ENCODE results near the gene ITPRIPL2.

DNA sequence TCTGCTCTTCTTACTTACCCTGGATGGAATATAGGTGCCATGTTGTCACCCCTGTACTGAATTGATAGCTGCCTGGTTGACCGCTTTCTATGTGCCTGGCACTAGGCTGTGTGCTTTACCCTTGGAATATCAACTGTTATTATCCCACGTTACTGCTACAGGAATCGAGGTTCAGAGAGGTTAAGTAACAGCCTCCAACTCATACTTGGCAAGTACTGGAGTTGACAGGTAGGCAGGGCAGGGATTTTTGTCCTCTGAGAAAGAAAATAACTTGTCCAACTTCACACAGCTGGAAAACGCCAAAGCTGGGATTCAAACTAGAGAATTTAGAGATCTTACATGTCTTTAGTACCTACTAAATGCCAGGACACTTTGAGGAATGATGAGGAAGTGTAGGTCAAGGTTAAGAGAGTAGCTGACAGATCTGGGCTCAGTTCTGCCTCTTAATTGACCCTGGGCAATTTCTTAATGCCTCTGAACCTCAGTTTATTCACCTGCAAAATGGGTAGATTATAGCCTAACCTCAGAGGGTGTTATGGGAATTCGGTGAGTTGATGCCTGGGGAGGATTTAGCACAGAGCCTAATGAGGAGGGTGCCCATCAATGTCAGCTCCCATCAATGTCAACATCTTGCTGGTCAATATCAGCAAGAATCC lies 25.8 kb downstream of the ITPRIPL2 start:
- TF ChIP-seq, protein P1, sequence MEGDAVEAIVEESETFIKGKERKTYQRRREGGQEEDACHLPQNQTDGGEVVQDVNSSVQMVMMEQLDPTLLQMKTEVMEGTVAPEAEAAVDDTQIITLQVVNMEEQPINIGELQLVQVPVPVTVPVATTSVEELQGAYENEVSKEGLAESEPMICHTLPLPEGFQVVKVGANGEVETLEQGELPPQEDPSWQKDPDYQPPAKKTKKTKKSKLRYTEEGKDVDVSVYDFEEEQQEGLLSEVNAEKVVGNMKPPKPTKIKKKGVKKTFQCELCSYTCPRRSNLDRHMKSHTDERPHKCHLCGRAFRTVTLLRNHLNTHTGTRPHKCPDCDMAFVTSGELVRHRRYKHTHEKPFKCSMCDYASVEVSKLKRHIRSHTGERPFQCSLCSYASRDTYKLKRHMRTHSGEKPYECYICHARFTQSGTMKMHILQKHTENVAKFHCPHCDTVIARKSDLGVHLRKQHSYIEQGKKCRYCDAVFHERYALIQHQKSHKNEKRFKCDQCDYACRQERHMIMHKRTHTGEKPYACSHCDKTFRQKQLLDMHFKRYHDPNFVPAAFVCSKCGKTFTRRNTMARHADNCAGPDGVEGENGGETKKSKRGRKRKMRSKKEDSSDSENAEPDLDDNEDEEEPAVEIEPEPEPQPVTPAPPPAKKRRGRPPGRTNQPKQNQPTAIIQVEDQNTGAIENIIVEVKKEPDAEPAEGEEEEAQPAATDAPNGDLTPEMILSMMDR (conservative IDR thresholded peaks at IDR 0.05): no peak
- TF ChIP-seq ZFX (IDR thresholded peaks at IDR 0.05): no peak
